LNCaP clone FGC (cell line): ENCODE results near the gene ACTL8.

ENCODE experiments used
- DNase-seq: peaks from one replicate; pipeline ENCODE4 v3.0.0-alpha.2; 2011; ENCODE audit warnings: low read depth
- H3K4me3 ChIP-seq: 2 replicates; pipeline ENCODE4 v1.5.1; 2011; ENCODE audit warnings: mild to moderate bottlenecking, low read depth, low read length, control low read depth
- CTCF ChIP-seq: IDR thresholded peaks from 2 replicates; pipeline ENCODE4 v1.5.1; 2012; ENCODE audit warnings: mild to moderate bottlenecking; ENCODE audit not compliant: control insufficient read depth, insufficient read depth; ENCODE audit errors: extremely low read depth

ACTL8 gene

GRCh38 chr1:17874231-17874630 lies 119.1 kb downstream of the ACTL8 start:
- no peak overlapping the region for H3K4me3 ChIP-seq
- DNase-seq, result no peak

GRCh38 chr1:17874710-17875109 lies 119.6 kb downstream of the ACTL8 start:
- no peak overlapping the region for H3K4me3 ChIP-seq
- TF ChIP-seq CTCF, result no peak
- DNase-seq, result no peak

More at GRCh38 chr1:17874231-17874630, 119.1 kb downstream of the ACTL8 start:
- no peak for TF ChIP-seq CTCF

- DNase-seq, result no peak
- no peak overlapping the region for H3K4me3 ChIP-seq
- no peak for TF ChIP-seq CTCF
Observed at GRCh38 chr1:17875171-17875881, 120.2 kb downstream of the ACTL8 start.

GRCh38 chr1:17875882-17876280 lies 120.7 kb downstream of the ACTL8 start:
- TF ChIP-seq CTCF, result no peak
- DNase-seq, result no peak
- H3K4me3 ChIP-seq, result no peak overlapping the region
